HCT116 (cell line): Measurements from ENCODE around the gene PREB. TPM values are rescaled to one million over a fixed set of nuclear protein-coding genes. Genes with fewer than 3 reads are reported as not detected.

Source experiments
- ATAC-seq: fragments of 200-7000 bp; cut with Tn5 transposase; 2 replicates; pipeline ENCODE4 v1.9.1; 2020; ENCODE audit warnings: mild to moderate bottlenecking, moderate library complexity
- BruUV-seq: library from RNA; stranded (reverse); fragments of 400-500 nt; replicated peaks from 2 replicates; lab custom pipeline; 2021; lab: Mats Ljungman, UMichigan
- CTCF ChIA-PET: fragments of 300-600 bp; sonication (Branson Sonifier 250); formaldehyde crosslinking; loops from one replicate; lab custom pipeline; 2021; ENCODE audit warnings: antibody characterized with exemption; lab: Charles Lee
- POLR2A ChIA-PET: fragments of 300-600, 350-600 bp; sonication (Branson Sonifier 250); formaldehyde crosslinking; loops from one replicate; lab custom pipeline; 2021; ENCODE audit warnings: antibody characterized with exemption; lab: Charles Lee
- RAD21 ChIA-PET, 2 experiments: fragments of 300-600 bp; sonication (Branson Sonifier 250); formaldehyde crosslinking; loops; one replicate each; lab custom pipeline; 2023; ENCODE audit warnings: low total read pairs in 2 of 2; ENCODE audit not compliant: uncharacterized antibody in 2 of 2, unreplicated experiment in 2 of 2, low non-redundant PET in 1 of 2; lab: Charles Lee
- DNase-seq: peaks from one replicate; pipeline ENCODE4 v3.0.0-alpha.2; 2010; ENCODE audit warnings: low read depth, low spot score
- H2AFZ ChIP-seq: fragments of 200-600 bp; shearing (Covaris generic), sonication (generic); 2 replicates; pipeline ENCODE4 v1.6.1; 2017; ENCODE audit warnings: low read depth, mixed run types, mixed read lengths, antibody characterized with exemption, low read length; ENCODE audit not compliant: poor library complexity, severe bottlenecking
- H3K27ac ChIP-seq: 2 replicates; pipeline ENCODE4 v1.5.1; 2012; ENCODE audit warnings: low read depth, low read length
- H3K27me3 ChIP-seq: fragments of 200-600 bp; sonication (generic); 2 replicates; pipeline ENCODE4 v1.6.1; 2016; ENCODE audit warnings: mixed run types, low read length, mixed read lengths; ENCODE audit not compliant: insufficient read depth
- H3K36me3 ChIP-seq, 2 experiments: fragments of 200-500 bp in 1 of 2; fragments of 200-600 bp in 1 of 2; sonication (Bioruptor generic) in 1 of 2; sonication (generic) in 1 of 2; 2 replicates each; pipeline versions ENCODE4 v1.5.1 to v1.6.1; 2014 to 2016; ENCODE audit warnings: low read length in 2 of 2, inconsistent platforms in 1 of 2, mixed read lengths in 1 of 2, mixed run types in 1 of 2; ENCODE audit not compliant: insufficient read depth in 2 of 2, control insufficient read depth in 1 of 2
- H3K4me1 ChIP-seq, 2 experiments: fragments of 200-600 bp in 1 of 2; sonication (generic) in 1 of 2; 2 replicates each; pipeline versions ENCODE4 v1.5.1 to v1.6.1; 2012 to 2017; ENCODE audit warnings: low read length in 2 of 2, inconsistent platforms in 1 of 2, mild to moderate bottlenecking in 1 of 2, mixed read lengths in 1 of 2, mixed run types in 1 of 2, moderate library complexity in 1 of 2; ENCODE audit not compliant: insufficient read depth in 2 of 2, control insufficient read depth in 1 of 2
- H3K4me2 ChIP-seq: fragments of 200-600 bp; sonication (generic); 2 replicates; pipeline ENCODE4 v1.6.1; 2017; ENCODE audit warnings: mixed run types, low read length, mixed read lengths
- H3K4me3 ChIP-seq, 2 experiments: fragments of 200-600 bp in 1 of 2; sonication (generic) in 1 of 2; replicated peaks in 1 of 2; 2 replicates each; pipeline ENCODE4 v1.5.1; 2011 to 2016; ENCODE audit warnings: low read length in 2 of 2, control low read depth in 1 of 2, low read depth in 1 of 2, mild to moderate bottlenecking in 1 of 2, mixed read lengths in 1 of 2, mixed run types in 1 of 2
- H3K79me2 ChIP-seq: fragments of 200-600 bp; sonication (generic); 2 replicates; pipeline ENCODE4 v1.6.1; 2017; ENCODE audit warnings: mild to moderate bottlenecking, mixed run types, low read length, moderate library complexity, mixed read lengths; ENCODE audit not compliant: insufficient read depth
- H3K9ac ChIP-seq: fragments of 200-600 bp; sonication (generic); 2 replicates; pipeline ENCODE4 v1.6.1; 2016; ENCODE audit warnings: low read length, mixed read lengths
- H3K9me2 ChIP-seq: fragments of 200-600 bp; sonication (generic), shearing (Covaris generic); 2 replicates; pipeline ENCODE4 v1.6.1; 2017; ENCODE audit warnings: mixed run types, mild to moderate bottlenecking, moderate library complexity; ENCODE audit not compliant: insufficient read depth
- H3K9me3 ChIP-seq, 2 experiments: fragments of 200-500 bp in 1 of 2; fragments of 200-600 bp in 1 of 2; sonication (Bioruptor generic) in 1 of 2; sonication (generic) in 1 of 2; 2 replicates each; pipeline ENCODE4 v1.6.1; 2014 to 2017; ENCODE audit warnings: low read length in 2 of 2, mixed read lengths in 2 of 2, inconsistent platforms in 1 of 2, low read depth in 1 of 2, mild to moderate bottlenecking in 1 of 2, mixed run types in 1 of 2, moderate library complexity in 1 of 2; ENCODE audit not compliant: control insufficient read depth in 1 of 2, insufficient read depth in 1 of 2
- H4K20me1 ChIP-seq: fragments of 200-600 bp; sonication (generic), shearing (Covaris generic); 2 replicates; pipeline ENCODE4 v1.6.1; 2017; ENCODE audit warnings: mixed run types, mild to moderate bottlenecking, moderate library complexity; ENCODE audit not compliant: insufficient read depth
- CEBPB ChIP-seq: IDR thresholded peaks from 2 replicates; pipeline ENCODE4 v1.6.1; 2012; ENCODE audit warnings: low read depth
- EGR1 ChIP-seq: IDR thresholded peaks from 2 replicates; pipeline ENCODE4 v1.6.1; 2012; ENCODE audit warnings: low read depth
- ELF1 ChIP-seq: IDR thresholded peaks from 2 replicates; pipeline ENCODE4 v1.6.1; 2012; ENCODE audit warnings: low read depth, borderline replicate concordance
- EZH2 ChIP-seq: fragments of 200-600 bp; sonication (generic); IDR thresholded peaks from 2 replicates; pipeline ENCODE4 v1.6.1; 2017; ENCODE audit warnings: antibody characterized with exemption, mixed run types
- FOSL1 ChIP-seq: IDR thresholded peaks from 2 replicates; pipeline ENCODE4 v1.6.1; 2012; ENCODE audit warnings: low read depth
- JUND ChIP-seq: IDR thresholded peaks from 2 replicates; pipeline ENCODE4 v1.6.1; 2012
- RAD21 ChIP-seq: IDR thresholded peaks from 2 replicates; pipeline ENCODE4 v1.6.1; 2012; ENCODE audit warnings: low read depth, mild to moderate bottlenecking
- SIN3A ChIP-seq: IDR thresholded peaks from 2 replicates; pipeline ENCODE4 v1.6.1; 2012; ENCODE audit warnings: low read depth
- SP1 ChIP-seq: IDR thresholded peaks from 2 replicates; pipeline ENCODE4 v1.6.1; 2012; ENCODE audit warnings: low read depth
- YY1 ChIP-seq: IDR thresholded peaks from 2 replicates; pipeline ENCODE4 v1.6.1; 2011; ENCODE audit warnings: low read length, low read depth, moderate library complexity, mild to moderate bottlenecking; ENCODE audit not compliant: insufficient replicate concordance; ENCODE audit errors: extremely low read depth
- ZFX ChIP-seq: fragments of 450-650 bp; IDR thresholded peaks from 2 replicates; pipeline ENCODE4 v1.6.1; 2017
- ZNF274 ChIP-seq: fragments of 200-500 bp; sonication (Bioruptor generic); IDR thresholded peaks from 2 replicates; pipeline ENCODE4 v1.6.1; 2014; ENCODE audit warnings: mild to moderate bottlenecking, low read depth, low read length, inconsistent platforms
- intact Hi-C: fragments of 100-400 bp; cut with micrococcal nuclease; formaldehyde crosslinking; loops from 2 replicates; pipeline ENCODE4 v1.10.0; 2022
- total RNA-seq: library from RNA; stranded (reverse); gene quantifications from one replicate; pipeline ENCODE4 v1.2.1, GENCODE V29; 2021; ENCODE audit not compliant: unreplicated experiment
- TF ChIP-seq, protein P1 (sequence below): IDR thresholded peaks from 2 replicates; pipeline ENCODE4 v1.6.1; 2012
- TF ChIP-seq, protein P2 (sequence below): IDR thresholded peaks from 2 replicates; pipeline ENCODE4 v1.6.1; 2012; ENCODE audit warnings: low read depth
- TF ChIP-seq, protein P3 (sequence below): IDR thresholded peaks from 2 replicates; pipeline ENCODE4 v1.6.1; 2012
- TF ChIP-seq, protein P4 (sequence below): IDR thresholded peaks from 2 replicates; pipeline ENCODE4 v1.6.1; 2011; ENCODE audit warnings: mild to moderate bottlenecking, low read length, moderate library complexity; ENCODE audit not compliant: insufficient replicate concordance; ENCODE audit errors: extremely low read depth

The PREB gene
- total RNA-seq, 1 experiment from 2014 or later: 54.2 TPM

DNA sequence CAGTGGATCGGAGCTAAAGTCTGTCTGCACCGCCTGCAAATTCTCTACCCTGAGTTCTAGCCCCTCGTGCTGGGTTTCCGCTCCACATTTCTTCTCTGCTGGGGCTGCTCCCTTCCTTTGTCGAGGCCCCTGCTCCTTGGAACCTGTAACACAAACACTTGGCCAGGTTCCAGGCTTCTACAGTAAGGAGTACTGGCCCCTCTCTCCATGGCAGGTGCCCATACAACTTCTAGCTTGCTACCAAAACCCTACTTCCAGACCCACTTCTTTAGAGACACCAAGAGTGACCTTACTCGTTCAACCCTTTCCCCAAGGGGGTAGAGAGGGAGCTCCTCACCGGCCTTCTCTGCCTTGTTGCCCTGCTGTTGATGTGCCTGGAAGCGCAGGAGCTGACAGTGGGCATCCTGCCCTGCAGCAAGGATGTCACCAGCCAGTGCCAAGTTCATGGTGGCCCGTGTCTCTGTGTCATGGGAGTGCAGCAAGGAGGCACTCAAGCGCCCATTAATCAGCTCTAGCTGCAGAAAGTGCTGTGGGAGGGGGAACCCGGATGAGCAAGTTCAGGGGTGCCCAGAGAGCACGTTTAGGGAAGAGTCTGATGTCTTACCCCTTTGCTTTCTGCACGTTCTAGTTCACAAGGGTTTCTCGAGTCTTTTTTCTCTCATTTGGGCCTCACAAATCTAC is 1.1 kb downstream of the PREB start:
- Histone ChIP-seq H2AFZ (no peak overlapping the region), H3K36me3 (peaks cover 14 to 20% of the 10 kb centered on the region in 2 experiments; a peak in 3 of 4 replicates)
- CTCF ChIA-PET: interaction anchor here (1.4 to 1.6 kb wide), 2 partner anchors 36 to 147 kb away, joined by 5 to 7 read pairs; no protein-coding TSS in a partner anchor
- TSS peak; percentile 70 for BruUV-seq
- TF ChIP-seq CEBPB (no peak), EGR1 (no peak), SIN3A (no peak), FOSL1 (no peak), ZNF274 (no peak), RAD21 (no peak), JUND (no peak), EZH2 (no peak), YY1 (no peak), SP1 (no peak), ZFX (no peak), ELF1 (no peak)
- TF ChIP-seq, protein P1, sequence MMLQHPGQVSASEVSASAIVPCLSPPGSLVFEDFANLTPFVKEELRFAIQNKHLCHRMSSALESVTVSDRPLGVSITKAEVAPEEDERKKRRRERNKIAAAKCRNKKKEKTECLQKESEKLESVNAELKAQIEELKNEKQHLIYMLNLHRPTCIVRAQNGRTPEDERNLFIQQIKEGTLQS: no peak
- TF ChIP-seq, protein P2, sequence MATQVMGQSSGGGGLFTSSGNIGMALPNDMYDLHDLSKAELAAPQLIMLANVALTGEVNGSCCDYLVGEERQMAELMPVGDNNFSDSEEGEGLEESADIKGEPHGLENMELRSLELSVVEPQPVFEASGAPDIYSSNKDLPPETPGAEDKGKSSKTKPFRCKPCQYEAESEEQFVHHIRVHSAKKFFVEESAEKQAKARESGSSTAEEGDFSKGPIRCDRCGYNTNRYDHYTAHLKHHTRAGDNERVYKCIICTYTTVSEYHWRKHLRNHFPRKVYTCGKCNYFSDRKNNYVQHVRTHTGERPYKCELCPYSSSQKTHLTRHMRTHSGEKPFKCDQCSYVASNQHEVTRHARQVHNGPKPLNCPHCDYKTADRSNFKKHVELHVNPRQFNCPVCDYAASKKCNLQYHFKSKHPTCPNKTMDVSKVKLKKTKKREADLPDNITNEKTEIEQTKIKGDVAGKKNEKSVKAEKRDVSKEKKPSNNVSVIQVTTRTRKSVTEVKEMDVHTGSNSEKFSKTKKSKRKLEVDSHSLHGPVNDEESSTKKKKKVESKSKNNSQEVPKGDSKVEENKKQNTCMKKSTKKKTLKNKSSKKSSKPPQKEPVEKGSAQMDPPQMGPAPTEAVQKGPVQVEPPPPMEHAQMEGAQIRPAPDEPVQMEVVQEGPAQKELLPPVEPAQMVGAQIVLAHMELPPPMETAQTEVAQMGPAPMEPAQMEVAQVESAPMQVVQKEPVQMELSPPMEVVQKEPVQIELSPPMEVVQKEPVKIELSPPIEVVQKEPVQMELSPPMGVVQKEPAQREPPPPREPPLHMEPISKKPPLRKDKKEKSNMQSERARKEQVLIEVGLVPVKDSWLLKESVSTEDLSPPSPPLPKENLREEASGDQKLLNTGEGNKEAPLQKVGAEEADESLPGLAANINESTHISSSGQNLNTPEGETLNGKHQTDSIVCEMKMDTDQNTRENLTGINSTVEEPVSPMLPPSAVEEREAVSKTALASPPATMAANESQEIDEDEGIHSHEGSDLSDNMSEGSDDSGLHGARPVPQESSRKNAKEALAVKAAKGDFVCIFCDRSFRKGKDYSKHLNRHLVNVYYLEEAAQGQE: no peak
- TF ChIP-seq, protein P3, sequence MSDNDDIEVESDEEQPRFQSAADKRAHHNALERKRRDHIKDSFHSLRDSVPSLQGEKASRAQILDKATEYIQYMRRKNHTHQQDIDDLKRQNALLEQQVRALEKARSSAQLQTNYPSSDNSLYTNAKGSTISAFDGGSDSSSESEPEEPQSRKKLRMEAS: no peak
- TF ChIP-seq, protein P4, sequence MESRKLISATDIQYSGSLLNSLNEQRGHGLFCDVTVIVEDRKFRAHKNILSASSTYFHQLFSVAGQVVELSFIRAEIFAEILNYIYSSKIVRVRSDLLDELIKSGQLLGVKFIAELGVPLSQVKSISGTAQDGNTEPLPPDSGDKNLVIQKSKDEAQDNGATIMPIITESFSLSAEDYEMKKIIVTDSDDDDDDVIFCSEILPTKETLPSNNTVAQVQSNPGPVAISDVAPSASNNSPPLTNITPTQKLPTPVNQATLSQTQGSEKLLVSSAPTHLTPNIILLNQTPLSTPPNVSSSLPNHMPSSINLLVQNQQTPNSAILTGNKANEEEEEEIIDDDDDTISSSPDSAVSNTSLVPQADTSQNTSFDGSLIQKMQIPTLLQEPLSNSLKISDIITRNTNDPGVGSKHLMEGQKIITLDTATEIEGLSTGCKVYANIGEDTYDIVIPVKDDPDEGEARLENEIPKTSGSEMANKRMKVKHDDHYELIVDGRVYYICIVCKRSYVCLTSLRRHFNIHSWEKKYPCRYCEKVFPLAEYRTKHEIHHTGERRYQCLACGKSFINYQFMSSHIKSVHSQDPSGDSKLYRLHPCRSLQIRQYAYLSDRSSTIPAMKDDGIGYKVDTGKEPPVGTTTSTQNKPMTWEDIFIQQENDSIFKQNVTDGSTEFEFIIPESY: no peak
- TF ChIP-seq, all 23 proteins: peak for 0
- Histone ChIP-seq H3K27ac (peak overlapping the region; percentile 81), H4K20me1 (no peaks in the 10 kb centered on the region), H3K9me2 (no peaks in the 10 kb centered on the region), H3K79me2 (peaks cover 20% of the 10 kb centered on the region), H3K4me3 (peak overlapping the region; percentile 96 to 99), H3K9me3 (no peaks in the 10 kb centered on the region), H3K4me2 (peak overlapping the region; percentile 95), H3K27me3 (no peaks in the 10 kb centered on the region), H3K9ac (peak overlapping the region; percentile 97), H3K4me1 (peaks cover 4 to 19% of the 10 kb centered on the region in 2 experiments; a peak in 3 of 4 replicates)
- no peak for DNase-seq
- intact Hi-C loops: no loop called here
- RAD21 ChIA-PET: no interaction called here
- no peak for ATAC-seq
- POLR2A ChIA-PET: no interaction called here
